ENCODE measurements around the gene LTBP4.
"Not testable (repeated sequence)": the region's sequence is repeated elsewhere in the genome, so short reads cannot be mapped to it uniquely, and the experiment has no call there.

Gene LTBP4

GRCh38 chr19:40627486-40628279 is 26.5 kb downstream of the LTBP4 start:
- no peak for DNase-seq (ENCODE audit: low spot score)

DNA sequence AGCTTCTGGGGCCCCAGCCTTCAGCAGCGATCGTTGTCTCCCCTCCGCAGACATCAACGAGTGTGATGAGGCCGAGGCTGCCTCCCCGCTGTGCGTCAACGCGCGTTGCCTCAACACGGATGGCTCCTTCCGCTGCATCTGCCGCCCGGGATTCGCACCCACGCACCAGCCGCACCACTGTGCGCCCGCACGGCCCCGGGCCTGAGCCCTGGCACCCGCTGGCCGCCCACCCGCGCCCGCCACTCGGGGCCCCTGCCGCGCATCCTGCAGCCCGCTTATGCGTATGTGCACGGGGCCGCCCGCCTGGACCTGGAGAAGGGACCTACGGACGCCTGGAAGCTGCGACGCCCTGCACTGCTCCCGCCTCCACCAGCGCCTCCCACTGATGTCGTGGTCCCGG is 28.2 kb downstream of the LTBP4 start:
- DNase-seq (ENCODE audit: low spot score) = no peak

DNA sequence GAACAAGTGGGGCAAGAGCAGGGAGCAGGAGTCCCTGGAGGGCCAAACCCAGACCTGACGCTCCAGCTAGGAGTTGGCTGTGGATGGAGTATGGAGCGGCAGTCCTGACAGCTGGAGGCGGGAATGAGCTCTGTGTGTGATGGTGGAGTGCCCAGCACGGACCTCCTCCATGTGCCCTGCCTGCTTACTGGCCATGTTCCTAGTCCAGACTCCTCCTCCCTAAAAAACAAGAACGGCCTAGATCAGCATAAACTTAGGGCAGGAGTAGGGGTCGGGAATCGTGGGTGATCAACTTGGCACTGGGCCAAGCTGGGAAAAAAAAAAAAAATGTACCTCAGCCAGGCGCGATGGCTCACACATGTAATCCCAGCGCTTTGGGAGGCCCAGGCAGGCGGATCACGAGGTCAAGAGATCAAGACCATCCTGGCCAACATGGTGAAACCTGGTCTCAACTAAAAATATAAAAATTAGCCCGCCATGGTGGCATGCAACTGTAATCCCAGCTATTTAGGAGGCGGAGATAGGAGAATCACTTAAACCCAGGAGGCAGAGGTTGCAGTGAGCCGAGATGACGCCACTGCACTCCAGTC is 29.5 kb downstream of the LTBP4 start:
- no peak for DNase-seq (ENCODE audit: low spot score)

- no peak for DNase-seq (ENCODE audit: low spot score)
Measured at GRCh38 chr19:40632311-40633036, 31.3 kb downstream of the LTBP4 start.

GRCh38 chr19:40633207-40633606 is 32.0 kb downstream of the LTBP4 start:
- no peak for DNase-seq (ENCODE audit: low spot score)

- no peak for DNase-seq (ENCODE audit: low spot score)
Measured at GRCh38 chr19:40638327-40638726, 37.2 kb downstream of the LTBP4 start.

- no peak for DNase-seq (ENCODE audit: low spot score)
Measured at GRCh38 chr19:40639638-40639982, 38.4 kb downstream of the LTBP4 start.

- no peak for DNase-seq (ENCODE audit: low spot score)
Measured at GRCh38 chr19:40640744-40641143, 39.6 kb downstream of the LTBP4 start.

- DNase-seq (ENCODE audit: low spot score) = no peak
Measured at GRCh38 chr19:40641281-40641680, 40.1 kb downstream of the LTBP4 start.

- no peak for DNase-seq (ENCODE audit: low spot score)
Measured at GRCh38 chr19:40642051-40642706, 41.0 kb downstream of the LTBP4 start.

- DNase-seq (ENCODE audit: low spot score) = no peak
Measured at GRCh38 chr19:40642757-40643305, 41.7 kb downstream of the LTBP4 start.

DNA sequence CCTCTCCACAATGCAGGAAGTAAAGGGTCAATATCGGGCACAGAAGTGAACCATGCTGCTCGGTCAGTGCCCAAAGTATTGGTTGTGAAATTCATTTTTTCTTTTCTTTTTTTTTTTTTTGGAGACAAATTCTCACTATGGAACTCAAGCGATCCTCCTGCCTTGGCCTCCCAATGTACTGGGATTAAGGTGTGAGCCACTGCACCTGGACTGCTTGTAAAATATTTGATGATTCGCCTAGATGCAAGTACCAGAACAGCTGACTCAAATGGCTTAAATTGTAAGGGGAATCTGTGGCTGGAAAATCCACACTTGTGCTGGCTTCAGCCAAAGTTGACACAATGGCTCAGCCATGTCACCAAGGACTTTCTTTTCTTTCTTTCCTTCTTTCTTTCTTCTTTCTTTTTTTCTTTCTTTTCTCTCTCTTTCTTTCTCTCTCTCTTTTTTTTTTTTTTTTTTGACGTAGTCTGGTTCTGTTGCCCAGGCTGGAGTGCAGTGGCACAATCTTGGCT is 45.6 kb downstream of the LTBP4 start:
- DNase-seq (ENCODE audit: low spot score) = no peak

GRCh38 chr19:40649903-40650675 is 48.9 kb downstream of the LTBP4 start:
- not testable (repeated sequence) for DNase-seq (ENCODE audit: low spot score)

- DNase-seq (ENCODE audit: low spot score) = no peak
Measured at GRCh38 chr19:40650749-40651305, 49.7 kb downstream of the LTBP4 start.

GRCh38 chr19:40652303-40652702 is 51.1 kb downstream of the LTBP4 start:
- DNase-seq (ENCODE audit: low spot score) = not testable (repeated sequence)

DNA sequence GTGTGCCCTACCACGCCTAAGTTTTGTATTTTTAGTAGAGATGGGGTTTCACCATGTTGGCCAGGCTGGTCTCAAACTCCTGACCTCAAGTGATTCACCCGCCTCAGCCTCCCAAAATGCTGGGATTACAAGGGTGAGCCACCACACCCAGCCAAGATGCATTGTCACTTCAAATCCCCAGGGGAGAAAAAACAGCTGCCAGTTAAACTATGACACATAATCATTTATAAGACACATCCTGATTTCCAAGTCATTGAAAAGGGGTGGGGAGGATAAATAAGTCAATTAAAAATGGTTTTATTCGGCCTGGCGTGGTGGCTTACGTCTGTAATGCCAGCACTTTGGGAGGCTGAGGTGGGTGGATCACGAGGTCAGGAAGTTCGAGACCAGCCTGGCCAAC is 54.5 kb downstream of the LTBP4 start:
- DNase-seq (ENCODE audit: low spot score) = not testable (repeated sequence)

GRCh38 chr19:40658031-40658430 is 56.9 kb downstream of the LTBP4 start:
- DNase-seq (ENCODE audit: low spot score) = no peak

GRCh38 chr19:40659116-40659515 is 57.9 kb downstream of the LTBP4 start:
- DNase-seq (ENCODE audit: low spot score) = no peak

DNA sequence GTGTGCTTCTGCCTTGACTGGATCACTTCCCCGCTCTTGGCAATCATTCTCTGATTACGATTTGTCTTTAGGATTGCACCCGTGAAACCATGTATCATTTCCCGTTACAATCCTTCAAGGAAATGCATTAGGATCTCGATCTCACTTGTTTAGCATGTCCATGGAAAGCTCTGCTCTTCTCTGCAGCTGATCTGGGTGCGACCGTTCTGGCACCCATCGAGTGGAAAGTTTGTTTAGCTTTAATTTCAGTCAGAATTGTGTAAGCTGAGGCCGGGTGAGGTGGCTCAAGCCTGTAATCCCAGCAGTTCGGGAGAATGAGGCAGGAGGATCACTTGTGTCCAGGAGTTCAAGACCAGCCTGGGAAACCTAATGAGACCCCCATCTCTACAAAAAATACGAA is 58.4 kb downstream of the LTBP4 start:
- no peak for DNase-seq (ENCODE audit: low spot score)

DNA sequence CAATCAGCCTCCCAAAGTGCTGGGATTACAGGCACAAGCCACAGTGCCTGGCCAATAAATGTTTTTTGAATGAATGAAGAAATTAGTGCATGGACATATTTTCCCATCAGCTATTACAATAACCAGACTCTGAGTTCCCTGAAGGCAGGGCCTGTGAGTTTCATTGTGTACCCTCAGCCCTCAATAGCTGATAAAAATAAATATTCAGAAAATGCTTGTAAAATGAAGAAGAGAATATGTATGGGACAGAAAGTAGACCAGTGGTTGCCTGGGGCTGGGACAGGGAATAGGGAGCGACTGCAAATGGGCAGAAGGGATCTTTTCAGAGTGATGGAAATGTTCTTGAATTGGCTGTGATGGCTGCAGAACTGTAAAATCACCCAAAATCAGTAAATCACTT is 60.4 kb downstream of the LTBP4 start:
- DNase-seq (ENCODE audit: low spot score) = no peak

Measured in pons (tissue), 1 donor.